Activated naive CD4-positive, alpha-beta T cell (primary cell): Measurements from ENCODE around the gene CCHCR1.
"Not testable (repeated sequence)": the region's sequence is repeated elsewhere in the genome, so short reads cannot be mapped to it uniquely, and the experiment has no call there.

ENCODE experiments used
- DNase-seq, 4 experiments: peaks; one replicate each; lab custom pipeline; 2025; lab: John Stamatoyannopoulos, UW

The CCHCR1 gene

GRCh38 chr6:31157513-31158139, at the start of gene CCHCR1:
Gene CCHCR1 (minus strand): TSS chr6:31157802. CDS start chr6:31157600, 202 bp downstream.
- no peak for DNase-seq

- DNase-seq = no peak
Measured at GRCh38 chr6:31205638-31206037, 48.0 kb upstream of the CCHCR1 start.

DNA sequence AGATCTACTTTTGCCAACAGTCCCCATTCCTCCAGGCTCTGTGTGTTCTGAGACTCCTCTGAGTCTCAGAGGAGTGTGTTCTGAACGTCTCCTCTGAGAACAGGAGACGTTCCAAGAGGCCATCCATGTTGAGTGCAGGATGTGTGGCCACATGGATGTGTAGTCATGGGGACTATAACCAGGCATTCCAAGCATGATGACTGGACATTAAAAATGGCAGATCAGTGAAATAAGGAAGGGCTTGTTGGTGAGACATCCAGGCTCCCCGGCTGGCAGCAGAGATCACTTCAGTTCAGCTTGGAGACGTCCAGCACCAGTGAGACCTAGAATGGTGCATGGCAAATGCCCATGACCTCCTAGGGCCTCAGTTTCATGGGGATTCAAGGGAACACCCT, 47.1 kb upstream of the CCHCR1 start:
- DNase-seq = no peak

- DNase-seq = peak in 1 of 4 experiments; percentile 17
Measured at GRCh38 chr6:31203345-31203979, 45.9 kb upstream of the CCHCR1 start.

DNA sequence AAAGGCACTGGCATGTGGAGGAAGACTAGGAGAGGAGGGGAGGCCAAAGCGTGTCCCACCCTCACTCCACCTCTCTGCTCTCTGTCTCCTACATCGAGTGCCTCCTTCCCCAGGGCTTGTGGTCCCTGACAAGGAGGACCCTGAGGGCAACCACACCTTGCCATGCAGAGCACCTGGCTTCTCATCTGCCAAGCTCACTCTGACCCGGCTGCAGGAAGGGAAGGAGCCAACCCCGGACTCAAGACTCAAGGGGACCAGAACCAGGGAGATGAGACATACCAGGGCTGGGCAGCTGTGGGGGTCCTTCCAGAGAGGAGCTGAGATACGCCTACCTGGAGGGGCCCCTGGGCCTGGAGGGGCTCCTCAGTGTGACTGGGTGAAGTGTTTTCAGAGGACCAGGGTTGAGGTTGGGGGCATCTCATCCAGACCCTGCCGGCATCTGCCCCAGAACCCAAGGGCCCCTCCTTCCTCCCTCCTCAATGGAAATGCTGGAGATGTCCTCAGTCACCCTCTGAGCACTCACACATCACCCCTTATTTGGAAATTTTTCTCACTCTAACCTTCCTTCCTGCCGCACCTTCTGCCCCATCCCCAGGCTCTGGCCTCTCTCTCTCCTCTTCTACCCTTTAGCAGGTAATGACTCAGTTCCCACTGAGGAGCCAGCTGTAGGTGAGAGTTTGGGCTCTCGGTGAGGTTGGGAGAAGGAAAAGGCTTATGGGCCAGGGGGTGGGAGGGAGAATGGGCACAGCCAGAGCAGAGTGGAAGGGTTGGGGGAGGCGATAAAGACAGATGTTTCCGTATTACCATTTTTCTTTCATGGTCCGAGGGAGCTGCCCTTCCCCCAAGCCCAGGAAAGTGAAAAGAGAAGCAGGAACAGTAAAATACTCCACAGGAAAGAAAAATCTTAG, 44.9 kb upstream of the CCHCR1 start:
- DNase-seq = no peak

- not testable (repeated sequence) for DNase-seq
Measured at GRCh38 chr6:31199105-31199452, 41.5 kb upstream of the CCHCR1 start.

DNA sequence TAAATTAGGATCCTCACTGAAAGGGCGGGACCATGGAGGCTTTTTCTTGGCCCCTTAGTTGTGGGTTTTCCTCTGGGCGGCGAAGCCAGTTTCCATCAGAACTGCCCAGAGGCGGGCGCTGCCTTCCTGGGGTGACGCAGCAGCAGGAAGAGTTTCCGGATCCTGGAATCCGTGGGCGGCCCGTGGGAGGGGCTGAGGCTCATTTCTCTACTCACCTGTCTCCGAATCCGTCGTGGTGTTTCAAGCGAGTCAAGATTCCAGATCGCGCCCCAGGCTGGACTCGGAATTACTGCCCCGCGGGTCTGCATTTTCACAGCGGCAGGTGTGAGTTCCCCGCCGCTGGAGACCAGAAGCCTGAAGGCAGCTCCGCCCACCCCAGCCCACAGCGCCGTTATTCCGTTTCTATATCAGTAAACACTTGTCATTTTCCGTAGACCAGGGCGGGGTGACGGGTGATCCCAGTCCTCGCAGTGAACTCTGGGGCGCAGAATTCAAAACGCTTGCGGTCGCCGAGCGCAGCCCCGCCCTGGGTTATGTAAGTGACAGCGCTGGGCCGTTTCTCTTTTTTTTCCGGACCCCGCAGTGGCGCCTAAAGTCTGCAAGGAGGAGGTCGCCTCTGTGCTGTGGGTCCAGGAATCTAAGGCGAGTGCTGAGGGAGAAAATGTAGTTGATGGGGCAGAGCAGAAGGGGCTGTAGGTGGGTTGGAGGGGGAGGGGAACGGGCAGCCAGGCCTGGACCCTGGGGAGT, 40.1 kb upstream of the CCHCR1 start:
- DNase-seq = peak; percentile 69 to 91 (median 86)

DNA sequence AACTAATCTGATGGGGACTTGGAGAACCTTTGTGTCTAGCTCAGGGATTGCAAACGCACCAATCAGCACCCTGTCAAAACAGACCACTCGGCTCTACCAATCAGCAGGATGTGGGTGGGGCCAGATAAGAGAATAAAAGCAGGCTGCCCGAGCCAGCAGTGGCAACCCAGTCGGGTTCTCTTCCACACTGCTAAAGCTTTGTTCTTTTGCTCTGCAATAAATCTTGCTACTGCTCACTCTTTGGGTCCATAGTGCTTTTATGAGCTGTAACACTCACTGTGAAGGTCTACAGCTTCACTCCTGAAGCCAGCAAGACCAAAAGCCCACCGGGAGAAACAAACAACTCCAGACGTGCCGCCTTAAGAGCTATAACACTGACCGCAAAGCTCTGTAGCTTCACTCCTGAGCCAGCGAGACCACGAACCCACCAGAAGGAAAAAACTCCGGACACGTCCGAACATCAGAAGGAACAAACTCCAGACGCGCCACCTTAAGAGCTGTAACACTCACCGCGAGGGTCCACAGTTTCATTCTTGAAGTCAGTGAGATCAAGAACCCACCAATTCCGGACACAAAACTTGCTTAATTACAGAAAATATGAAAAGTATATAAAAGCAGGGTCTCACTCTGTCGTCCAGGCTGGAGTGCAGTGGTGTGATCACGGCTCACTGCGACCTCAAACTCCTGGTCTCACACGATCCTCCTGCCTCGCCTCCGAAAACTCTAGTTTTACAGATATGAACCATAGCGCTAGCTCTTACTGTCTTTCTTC, 38.8 kb upstream of the CCHCR1 start:
- DNase-seq = not testable (repeated sequence)

- DNase-seq = not testable (repeated sequence)
Measured at GRCh38 chr6:31195308-31195979, 37.8 kb upstream of the CCHCR1 start.

DNA sequence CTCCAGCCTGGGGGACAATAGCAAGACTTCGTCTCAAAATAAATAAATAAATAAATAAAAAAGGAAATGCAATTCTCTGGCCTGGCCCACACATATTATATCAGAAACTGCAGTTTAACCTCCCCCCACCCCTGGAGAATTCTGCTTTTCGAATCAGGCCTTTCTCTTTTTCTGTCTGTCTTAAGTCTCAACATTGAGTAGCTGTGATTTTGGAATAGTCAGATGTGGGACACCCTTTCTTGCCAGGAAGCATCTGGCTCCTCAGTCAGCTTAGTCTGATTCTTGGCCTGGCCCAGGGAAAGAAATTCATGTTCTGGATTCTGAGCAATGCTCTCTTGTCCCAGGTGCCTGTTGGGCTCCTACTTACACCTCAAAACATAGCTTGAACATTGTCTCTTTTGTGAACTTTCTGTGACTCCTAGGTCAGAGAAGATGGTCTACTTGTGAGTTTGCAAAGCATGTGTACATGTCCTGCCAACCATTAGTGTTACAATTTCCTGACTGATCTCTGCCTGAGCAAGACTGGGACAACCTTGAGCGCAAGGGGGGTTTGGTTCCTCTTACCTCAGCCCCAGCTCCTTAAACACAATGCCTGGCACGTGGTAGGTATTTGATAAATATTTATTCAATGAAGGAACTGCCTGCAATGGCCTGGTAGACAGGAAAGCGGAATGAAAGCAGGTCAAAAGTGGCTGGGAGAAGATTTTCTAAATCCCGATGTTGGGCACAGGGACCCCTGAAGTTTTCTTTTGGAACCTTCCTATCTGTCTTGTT, 36.6 kb upstream of the CCHCR1 start:
- DNase-seq = no peak

- no peak for DNase-seq
Measured at GRCh38 chr6:31193206-31193605, 35.6 kb upstream of the CCHCR1 start.

DNA sequence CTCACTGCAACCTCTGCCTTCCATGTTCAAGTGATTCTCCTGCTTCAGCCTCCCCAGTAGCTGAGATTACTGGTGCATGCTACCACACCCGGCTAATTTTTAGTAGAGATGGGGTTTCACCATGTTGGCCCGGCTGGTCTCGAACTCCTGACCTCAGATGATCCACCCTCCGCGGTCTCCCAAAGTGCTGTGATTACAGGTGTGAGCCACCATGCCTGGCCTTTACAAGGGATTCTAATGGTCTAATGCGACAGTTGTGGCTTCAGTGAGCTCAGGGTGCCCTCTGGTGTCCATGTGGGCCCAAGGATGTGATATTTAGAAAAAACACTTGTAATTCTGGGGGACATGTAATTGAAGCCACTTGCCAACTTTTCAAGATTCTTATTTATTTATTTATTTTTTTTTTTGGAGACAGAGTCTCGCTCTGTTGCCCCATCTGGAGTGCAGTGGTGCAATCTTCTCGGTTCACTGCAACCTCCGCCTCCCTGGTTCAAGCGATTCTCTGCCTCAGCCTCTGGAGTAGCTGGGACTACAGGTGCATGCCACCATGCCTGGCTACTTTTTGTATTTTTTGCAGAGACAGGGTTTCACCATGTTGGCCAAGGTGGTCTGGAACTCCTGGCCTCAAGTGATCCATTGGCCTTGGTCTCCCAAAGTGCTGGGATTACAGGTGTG, 35.0 kb upstream of the CCHCR1 start:
- DNase-seq = peak in 2 of 4 experiments; percentile 14 to 15

GRCh38 chr6:31190488-31190887, 32.9 kb upstream of the CCHCR1 start:
- DNase-seq = no peak

- DNase-seq = not testable (repeated sequence)
Measured at GRCh38 chr6:31189223-31189622, 31.6 kb upstream of the CCHCR1 start.

DNA sequence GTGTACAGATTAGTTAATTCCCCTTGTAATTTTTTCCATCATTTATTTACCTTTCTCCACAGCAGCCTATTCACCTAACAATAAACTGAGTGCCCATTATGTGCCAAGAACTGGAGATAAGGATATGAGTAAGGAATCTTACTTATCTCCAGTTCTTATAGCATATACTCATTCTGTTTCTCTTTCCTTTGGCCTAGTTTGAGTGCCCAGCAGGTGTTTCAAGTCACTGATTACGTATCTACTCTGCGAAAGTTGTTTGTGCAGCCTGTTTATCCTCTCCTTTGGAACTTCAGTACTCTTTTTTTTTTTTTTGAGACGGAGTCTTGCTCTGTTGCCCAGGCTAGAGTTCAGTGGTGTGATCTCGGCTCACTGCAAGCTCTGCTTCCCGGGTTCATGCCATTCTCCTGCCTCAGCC, 30.2 kb upstream of the CCHCR1 start:
- no peak for DNase-seq

DNA sequence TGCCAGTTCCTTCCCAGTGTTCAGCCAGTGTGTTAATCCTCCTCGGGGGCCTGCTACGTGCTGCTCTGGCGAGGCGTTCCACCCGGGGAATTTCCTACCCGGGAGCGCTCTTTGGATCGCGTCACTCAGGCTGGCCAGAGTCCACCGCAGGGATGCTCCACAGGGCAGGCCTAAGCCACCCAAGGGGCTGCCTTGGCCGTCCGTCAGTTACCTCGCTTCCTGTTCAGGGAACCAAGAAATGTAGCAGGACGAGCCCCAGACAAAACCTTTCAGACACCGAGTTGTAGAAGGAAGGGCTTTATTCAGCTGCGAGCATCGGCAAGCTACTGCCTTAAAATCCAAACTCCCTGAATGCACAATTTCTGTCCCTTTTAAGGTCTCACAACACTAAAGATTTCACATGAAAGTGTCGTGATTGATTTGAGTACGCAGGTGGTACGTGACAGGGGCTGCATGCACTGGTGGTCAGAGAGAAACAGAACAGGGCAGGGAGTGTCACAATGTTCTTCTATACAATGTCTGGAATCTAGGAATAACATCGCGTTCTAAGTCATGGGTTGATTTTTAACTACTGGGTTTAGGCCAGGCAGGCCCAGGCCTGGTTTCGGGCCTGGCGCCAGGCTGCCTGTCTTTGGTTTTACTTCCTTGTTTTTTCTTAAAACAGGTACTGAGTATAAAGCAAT, 28.6 kb upstream of the CCHCR1 start:
- no peak for DNase-seq

GRCh38 chr6:31185695-31186051, 28.1 kb upstream of the CCHCR1 start:
- not testable (repeated sequence) for DNase-seq

DNA sequence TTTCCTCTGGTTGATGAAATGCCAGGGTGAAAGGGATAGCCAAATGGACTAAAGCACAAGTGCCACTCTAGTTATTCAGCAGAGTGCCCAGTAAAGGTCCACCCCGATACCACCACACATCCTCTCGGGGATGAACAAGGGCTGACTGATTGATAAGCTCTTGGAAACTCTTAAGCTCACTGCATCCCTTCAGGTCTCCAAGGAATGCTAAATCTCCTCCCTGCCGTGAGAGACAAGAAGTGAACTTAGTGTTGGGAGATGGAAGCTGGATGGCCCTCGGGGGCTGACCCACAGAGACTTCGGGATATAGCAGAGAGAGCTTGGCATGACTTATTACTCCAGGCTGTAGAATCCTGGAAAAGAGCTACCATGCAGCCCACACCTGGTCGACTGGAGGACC, 26.3 kb upstream of the CCHCR1 start:
- DNase-seq = not testable (repeated sequence)

DNA sequence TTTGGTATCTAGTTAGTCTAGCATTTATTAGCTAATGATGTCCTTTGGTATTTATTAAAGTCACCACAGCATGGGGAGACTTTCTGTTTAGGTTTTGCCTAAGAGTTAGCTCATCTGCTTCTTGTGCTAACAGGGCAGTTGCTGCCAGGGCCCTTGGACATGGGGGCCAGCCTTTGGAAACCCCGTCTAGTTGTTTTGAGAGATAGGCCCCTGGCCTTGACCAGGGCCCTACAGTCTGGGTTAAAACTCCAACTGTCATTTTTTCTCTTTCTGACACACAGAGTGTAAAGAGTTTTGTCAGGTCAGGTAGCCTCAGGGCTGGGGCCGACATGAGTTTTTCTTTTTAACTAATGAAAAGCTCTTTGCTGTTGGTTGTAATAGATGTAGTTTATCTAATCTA, 25.7 kb upstream of the CCHCR1 start:
- DNase-seq = not testable (repeated sequence)
